HG02852 (cell line): ENCODE measurements around the gene DGKI.

ENCODE experiments used
- ATAC-seq: cut with Tn5 transposase; IDR thresholded peaks from one replicate; pipeline ENCODE4 v1.9.1; 2021; ENCODE audit warnings: mild to moderate bottlenecking, moderate library complexity; ENCODE audit not compliant: unreplicated experiment

The DGKI gene

DNA sequence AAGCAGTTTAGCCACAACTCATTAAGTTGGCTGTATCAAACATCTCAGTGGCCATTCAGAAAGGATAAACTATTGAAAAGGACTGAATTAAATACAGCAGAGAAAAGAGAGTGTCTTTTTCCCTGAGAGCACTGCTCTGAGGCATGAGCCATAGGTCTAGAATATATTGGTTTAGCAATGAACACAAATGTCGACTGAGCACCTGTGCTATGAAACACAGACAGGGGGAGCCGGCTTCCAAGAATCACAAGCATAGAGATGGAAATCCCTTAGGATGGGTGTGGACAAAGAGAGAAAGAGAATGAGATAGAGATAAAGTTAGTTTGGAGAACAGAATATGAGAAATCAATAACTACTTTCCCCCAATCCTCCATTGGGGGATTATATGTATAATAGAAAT is 54.8 kb downstream of the DGKI start:
- ATAC-seq, result no peak

DNA sequence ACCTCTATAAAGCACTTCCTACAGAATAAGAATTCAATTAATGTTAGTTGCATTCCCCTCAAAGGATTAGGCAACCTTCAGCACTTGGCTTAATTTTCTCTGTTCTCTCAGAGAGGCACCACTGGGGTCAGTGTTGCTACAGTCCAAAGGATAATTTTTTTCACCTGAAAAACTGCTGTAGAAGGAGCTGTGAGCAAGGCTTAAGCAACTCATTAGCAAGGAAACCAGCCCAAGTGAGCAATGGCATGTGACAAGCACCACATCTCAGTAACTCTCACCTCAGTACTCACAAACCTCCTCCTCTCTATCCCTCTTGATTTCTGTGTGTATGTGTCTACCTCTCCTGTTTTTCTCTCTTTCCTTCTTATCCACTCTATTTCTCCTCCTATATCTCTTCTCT is 55.9 kb downstream of the DGKI start:
- no peak for ATAC-seq

- ATAC-seq, result no peak
Measured at GRCh38 chr7:137789215-137789882, 57.4 kb downstream of the DGKI start.

GRCh38 chr7:137787301-137787976 is 59.3 kb downstream of the DGKI start:
- ATAC-seq, result no peak

- ATAC-seq, result no peak
Measured at GRCh38 chr7:137778511-137778910, 68.3 kb downstream of the DGKI start.

DNA sequence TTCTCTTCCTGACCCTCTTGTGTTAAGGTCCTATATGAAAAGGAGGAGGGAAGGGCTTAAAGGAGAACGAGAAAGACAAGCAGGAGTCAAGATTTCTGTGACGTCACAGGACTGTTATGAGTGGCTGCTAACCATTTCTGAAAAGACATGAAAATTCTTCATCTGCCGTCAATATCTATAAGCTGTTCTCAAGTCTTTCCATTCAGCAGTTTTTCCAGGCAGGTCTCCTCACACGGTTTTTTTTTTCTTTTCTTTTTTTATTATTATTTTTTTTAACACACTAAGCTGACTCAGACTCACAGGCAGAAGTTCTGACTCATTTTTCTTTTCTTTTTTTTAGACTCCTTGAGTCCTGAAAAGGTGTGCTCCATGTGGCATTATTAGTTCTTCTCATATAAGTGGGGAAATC is 72.0 kb downstream of the DGKI start:
- no peak for ATAC-seq

- ATAC-seq, result no peak
Measured at GRCh38 chr7:137772748-137773147, 74.0 kb downstream of the DGKI start.

- ATAC-seq, result no peak
Measured at GRCh38 chr7:137772316-137772715, 74.5 kb downstream of the DGKI start.

GRCh38 chr7:137771679-137772078 is 75.1 kb downstream of the DGKI start:
- no peak for ATAC-seq

DNA sequence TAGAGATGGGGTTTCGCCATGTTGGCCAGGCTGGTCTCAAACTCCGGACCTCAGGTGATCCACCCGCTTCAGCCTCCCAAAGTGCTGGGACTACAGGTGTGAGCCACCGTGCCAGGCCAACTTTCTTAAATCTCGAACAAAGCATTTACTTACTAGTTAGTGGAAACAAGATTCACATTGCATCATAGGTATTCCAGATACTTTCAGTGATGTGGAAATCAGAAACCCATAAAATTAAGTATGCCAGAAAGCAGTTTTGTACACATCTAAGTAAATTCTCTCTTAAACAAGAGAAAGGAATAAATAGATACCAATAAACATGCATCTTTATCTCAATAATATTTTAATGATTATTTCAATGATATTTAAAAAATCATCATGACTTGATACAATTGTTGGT is 75.5 kb downstream of the DGKI start:
- ATAC-seq, result no peak

- ATAC-seq, result no peak
Measured at GRCh38 chr7:137768366-137768765, 78.4 kb downstream of the DGKI start.

DNA sequence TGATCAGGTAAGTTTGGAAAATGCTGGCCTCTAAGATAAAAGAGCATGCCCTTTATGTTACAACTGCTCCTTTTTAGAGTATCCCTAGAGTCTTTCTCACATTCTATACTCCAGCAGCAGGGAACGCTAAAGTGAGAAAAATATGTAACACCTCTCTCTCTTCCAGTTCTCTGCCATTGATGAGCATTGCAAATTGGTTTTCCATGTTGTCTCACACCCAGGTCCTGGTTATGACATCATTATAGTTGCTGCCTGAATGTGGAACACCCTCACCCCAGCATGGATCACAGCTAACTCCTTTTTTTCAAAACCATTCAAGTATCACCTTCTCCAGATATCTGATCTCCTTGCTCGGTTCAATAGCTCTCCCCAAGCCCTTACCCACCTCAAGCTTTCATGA is 84.4 kb downstream of the DGKI start:
- ATAC-seq, result no peak

DNA sequence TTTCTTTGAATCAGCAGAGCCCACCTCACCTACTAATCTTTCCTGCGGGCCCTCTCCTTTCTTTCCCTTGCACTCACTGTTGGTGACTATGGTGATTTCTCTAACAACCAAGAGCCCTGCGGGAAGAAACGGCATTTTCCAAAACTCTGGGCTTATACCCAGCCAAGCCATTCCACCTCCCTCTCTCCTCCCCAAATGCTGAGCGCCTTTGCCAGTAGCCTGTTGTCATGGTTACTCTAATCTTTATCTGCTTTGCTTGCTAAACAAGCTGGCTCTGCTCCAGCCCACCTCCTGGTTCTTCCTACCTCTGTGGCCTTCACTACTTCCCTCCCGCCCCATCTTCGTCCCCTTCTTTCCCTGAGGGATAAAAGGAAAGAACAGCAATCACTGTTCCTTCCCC is 86.7 kb downstream of the DGKI start:
- ATAC-seq, result no peak

DNA sequence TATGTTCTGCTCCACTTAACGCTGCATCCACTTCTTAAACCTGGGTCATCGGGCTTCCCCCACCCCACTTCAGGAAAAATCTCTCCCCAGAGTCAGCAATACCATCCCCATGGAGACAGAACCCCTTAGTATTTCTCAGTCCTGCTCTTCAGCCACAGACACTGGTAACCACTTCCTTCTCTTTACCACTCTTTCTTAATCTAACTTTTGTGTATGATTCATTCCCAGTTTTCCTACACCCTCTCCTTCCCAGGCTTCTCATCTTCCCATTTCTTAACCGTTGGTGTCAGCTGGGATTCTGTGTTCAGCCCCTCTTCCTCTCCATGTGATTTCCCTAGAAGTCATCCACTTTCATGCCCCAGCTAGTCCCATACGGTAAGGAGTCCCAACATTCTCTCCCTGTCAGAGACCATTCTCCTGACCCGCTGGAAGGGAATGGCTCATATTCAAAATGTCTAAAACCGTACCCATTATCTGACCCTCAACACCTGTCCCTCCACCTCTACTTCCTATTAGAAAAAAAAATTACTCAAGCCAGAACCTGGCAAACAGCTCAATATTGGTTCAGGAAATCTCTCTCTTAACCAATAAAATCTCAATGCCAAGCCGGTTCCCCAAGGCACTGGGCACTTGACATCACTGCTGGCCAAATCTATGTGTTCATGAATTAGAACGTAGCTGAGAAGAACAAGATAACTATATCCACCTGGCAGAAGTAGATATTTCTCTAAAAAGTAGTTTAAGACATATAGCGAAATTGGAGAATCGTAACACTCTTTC is 89.4 kb downstream of the DGKI start:
- ATAC-seq, result no peak

DNA sequence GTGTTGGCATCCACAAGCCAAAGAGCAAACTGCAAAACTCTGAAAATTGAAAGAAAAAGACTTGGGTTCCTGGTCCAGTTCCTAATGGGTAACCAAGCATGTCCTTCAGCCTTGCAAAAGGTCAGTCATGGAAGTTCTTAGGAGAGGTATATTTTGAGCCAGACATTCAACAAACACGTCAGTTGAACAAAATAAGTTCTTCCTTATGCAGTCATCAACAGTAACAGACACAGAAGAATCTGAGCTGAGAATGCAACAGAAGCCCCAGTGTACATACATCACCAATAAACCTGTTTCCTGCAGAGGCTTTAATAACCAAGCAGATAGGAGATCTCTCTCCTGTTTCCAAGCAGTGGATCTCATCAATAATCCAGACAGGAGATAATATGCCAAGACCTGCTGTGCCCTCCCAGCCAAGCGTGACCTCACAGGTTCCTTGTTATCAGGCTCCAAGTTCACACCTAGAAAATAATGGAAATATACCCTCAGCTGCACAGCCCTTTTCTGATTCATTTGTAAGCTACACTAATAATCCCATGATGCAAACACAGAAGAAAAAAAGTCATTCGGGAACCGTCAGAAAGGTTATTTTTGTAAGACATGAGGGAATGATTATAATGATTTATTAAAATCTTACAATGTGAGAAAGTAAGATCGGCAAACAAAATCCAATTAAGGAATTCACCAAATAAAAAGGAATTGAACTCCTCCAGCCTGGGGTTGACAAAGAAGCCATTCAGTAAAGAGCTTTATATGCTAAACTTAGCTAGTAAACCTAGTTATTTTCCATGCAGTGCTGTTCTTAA is 90.7 kb downstream of the DGKI start:
- ATAC-seq, result no peak

GRCh38 chr7:137755427-137755826 is 91.3 kb downstream of the DGKI start:
- ATAC-seq, result no peak

DNA sequence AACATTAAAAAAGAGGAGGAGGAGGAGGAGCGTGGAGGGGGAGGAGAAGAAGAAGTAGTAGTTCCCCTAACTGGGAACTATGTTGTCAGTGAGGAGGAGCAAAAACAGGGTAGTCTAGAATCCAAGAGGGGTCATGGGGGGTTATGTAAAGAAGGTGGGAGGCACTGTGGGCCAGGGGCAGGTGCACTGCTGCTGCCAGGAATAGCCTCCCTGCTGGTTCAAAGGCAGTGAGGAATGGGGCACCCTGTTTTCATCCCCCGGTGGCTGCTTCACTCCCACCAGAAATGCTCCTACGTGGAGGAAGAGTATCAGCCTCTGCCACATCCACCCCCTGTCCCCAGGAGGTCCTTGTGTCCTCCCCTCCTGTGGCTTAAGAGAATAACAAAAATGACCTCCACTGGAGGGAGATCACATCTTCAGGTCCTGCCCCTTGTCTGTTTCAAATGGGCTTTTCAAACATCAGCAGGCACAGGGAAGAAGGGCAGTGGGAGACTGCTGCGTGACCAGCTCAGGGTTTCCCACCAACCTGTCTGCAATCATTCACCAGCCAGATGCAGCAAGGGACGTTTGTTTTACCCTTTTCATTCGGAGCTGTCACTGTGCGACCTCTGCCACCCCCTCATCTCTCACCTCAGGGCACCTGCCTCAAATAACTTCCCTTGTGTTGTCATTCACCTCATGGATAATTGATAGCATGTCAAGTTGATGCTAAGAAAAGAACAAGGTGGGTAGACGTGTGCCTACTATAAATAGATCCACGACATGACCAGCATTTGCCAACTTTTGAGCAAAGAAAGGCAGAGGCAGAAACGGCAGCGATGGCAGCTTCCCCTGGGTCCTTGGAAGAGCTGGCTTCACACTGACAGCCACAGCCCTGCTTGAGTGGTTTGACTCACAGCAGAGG is 92.6 kb downstream of the DGKI start:
- no peak for ATAC-seq

GRCh38 chr7:137753575-137753947 is 93.2 kb downstream of the DGKI start:
- ATAC-seq, result no peak

DNA sequence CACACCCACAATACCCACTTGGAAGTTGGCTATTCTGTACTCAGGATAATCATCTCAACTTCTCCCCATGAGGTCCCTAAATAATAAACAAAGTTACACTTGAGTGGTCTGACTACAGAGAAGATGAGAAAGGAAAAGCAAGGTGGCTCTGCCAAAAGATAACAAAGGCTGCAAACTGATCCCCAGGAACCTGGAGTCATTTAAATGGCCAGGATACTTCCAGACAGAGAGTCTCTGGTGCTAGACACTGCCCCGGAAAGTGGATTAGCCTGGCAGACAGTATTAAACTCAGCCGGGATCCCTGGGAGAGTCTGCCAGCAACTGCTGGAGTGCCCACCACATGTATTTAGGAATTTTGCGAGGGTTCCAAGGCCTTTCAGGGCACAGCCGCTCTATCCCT is 93.7 kb downstream of the DGKI start:
- no peak for ATAC-seq

- ATAC-seq, result no peak
Measured at GRCh38 chr7:137751361-137752009, 95.3 kb downstream of the DGKI start.
